ENCODE data around the gene PPEF2. TPM values are rescaled to one million over a fixed set of nuclear protein-coding genes. Genes with fewer than 3 reads are reported as not detected.
A peak's percentile ranks its signal among the peaks of the same experiment; 100 is the strongest.

PPEF2 gene
- polyA plus RNA-seq, 2 of the 4 experiments (the other 2 are of a cell fraction) = 0.03 TPM; not detected in 1

- DNase-seq (ENCODE audit: low read depth in 1 of 2, low spot score in 1 of 2) = peak in 1 of 2 experiments; percentile 48
- Histone ChIP-seq H3K4me3 (no peak overlapping the region), H3K4me1 (peaks cover 20% of the 10 kb centered on the region; the same call in 2 of the 3 replicates), H3K4me2 (peak overlapping the region; percentile 22; the same call in 1 of the 3 replicates), H3K27ac (peak overlapping the region; percentile 15 to 73; a peak in 5 of 6 replicates), H3K9me3 (no peaks in the 10 kb centered on the region)
- ChIA-PET CTCF (interaction anchor here (1.5 kb wide), 1 partner anchor 26 kb away, joined by 6 read pairs; no protein-coding TSS in a partner anchor), POLR2A (no interaction called here)
- FAIRE-seq = no peak
- peak in 1 of 2 experiments; percentile 71; a peak in 3 of 6 replicates for ATAC-seq
- 48% methylated on average over 3 of the region's 5 CpGs for WGBS (ENCODE audit: missing lambda C conversion rate)
- TF ChIP-seq BHLHE40 (IDR thresholded peaks at IDR 0.05; ENCODE audit: low read depth, low read length) = no peak
- peak; percentile 17; the same call in 1 of the 2 replicates for TF ChIP-seq GATA3 (IDR thresholded peaks at IDR 0.05; ENCODE audit: borderline replicate concordance)
- no peak for TF ChIP-seq EP300 (IDR thresholded peaks at IDR 0.05)
- no peak for TF ChIP-seq HOXB13 (CRISPR knock-in tag; IDR thresholded peaks at IDR 0.05; ENCODE audit: low read depth)
Measured at GRCh38 chr4:75821966-75822365, 80.3 kb downstream of the PPEF2 start.

- WGBS (ENCODE audit: missing lambda C conversion rate) = 90% methylated on average over 3 of the region's 3 CpGs
- no peak overlapping the region for H3K4me3 ChIP-seq
- ATAC-seq (no peak), DNase-seq (ENCODE audit: low read depth in 1 of 2, low spot score in 1 of 2) (no peak), FAIRE-seq (no peak)
- peaks cover 20% of the 10 kb centered on the region; the same call in 2 of the 3 replicates for H3K4me1 ChIP-seq
- ChIA-PET POLR2A (no interaction called here), CTCF (interaction anchor here (1.5 kb wide), 1 partner anchor 27 kb away, joined by 6 read pairs; no protein-coding TSS in a partner anchor)
- H3K27ac ChIP-seq = peak overlapping the region in 1 of 2 experiments; percentile 73; a peak in 2 of 6 replicates
- H3K4me2 ChIP-seq = no peak overlapping the region
- no peak for TF ChIP-seq JUNB (IDR thresholded peaks at IDR 0.05)
- TF ChIP-seq ELK1 (IDR thresholded peaks at IDR 0.05; ENCODE audit: low read depth, low read length) = no peak
- TF ChIP-seq FOSL2 (IDR thresholded peaks at IDR 0.05) = no peak
- no peak for TF ChIP-seq FOSL2 (CRISPR knock-in tag; IDR thresholded peaks at IDR 0.05)
- no peak for TF ChIP-seq SMC3 (IDR thresholded peaks at IDR 0.05)
- no peak for TF ChIP-seq MAFK (IDR thresholded peaks at IDR 0.05; ENCODE audit: partially characterized antibody)
- TF ChIP-seq ZNF302 (CRISPR knock-in tag; IDR thresholded peaks at IDR 0.05) = no peak
- no peak for TF ChIP-seq ESRRA (IDR thresholded peaks at IDR 0.05; ENCODE audit: borderline replicate concordance, low read length)
- TF ChIP-seq RNF2 (IDR thresholded peaks at IDR 0.05; ENCODE audit: borderline replicate concordance, low read depth) = no peak
- no peak for TF ChIP-seq ATOH8 (CRISPR knock-in tag; IDR thresholded peaks at IDR 0.05; ENCODE audit: low read depth)
- no peak for TF ChIP-seq HOXB5 (CRISPR knock-in tag; IDR thresholded peaks at IDR 0.05)
- no peaks in the 10 kb centered on the region for H3K9me3 ChIP-seq
Measured at GRCh38 chr4:75821216-75821615, 81.0 kb downstream of the PPEF2 start.

GRCh38 chr4:75820676-75821075, 81.6 kb downstream of the PPEF2 start:
- ATAC-seq = no peak
- ChIA-PET CTCF (interaction anchor here (1.5 kb wide), 1 partner anchor 27 kb away, joined by 6 read pairs; no protein-coding TSS in a partner anchor), POLR2A (no interaction called here)
- DNase-seq (ENCODE audit: low read depth in 1 of 2, low spot score in 1 of 2) = no peak
- Histone ChIP-seq H3K4me1 (peaks cover 20% of the 10 kb centered on the region; the same call in 2 of the 3 replicates), H3K9me3 (no peaks in the 10 kb centered on the region), H3K4me3 (no peak overlapping the region), H3K27ac (0 out of 6 replicates have a peak overlapping the region, but pooled peaks of 1 of the 2 experiments have one; percentile 9), H3K4me2 (no peak overlapping the region)
- TF ChIP-seq CTCF (IDR thresholded peaks at IDR 0.05) (no peak), HDAC2 (IDR thresholded peaks at IDR 0.05) (no peak), MAFK (IDR thresholded peaks at IDR 0.05; ENCODE audit: partially characterized antibody) (no peak), HOXB13 (CRISPR knock-in tag; IDR thresholded peaks at IDR 0.05; ENCODE audit: low read depth) (no peak), HOXB5 (CRISPR knock-in tag; IDR thresholded peaks at IDR 0.05) (no peak)
- WGBS (ENCODE audit: missing lambda C conversion rate) = 85% methylated on average over 3 of the region's 3 CpGs
- no peak for FAIRE-seq

Measured in A549 (cell line).